Brain microvascular endothelial cell (primary cell): ENCODE results near the gene DNAJC7.

Experiments used
- DNase-seq: peaks from one replicate; pipeline ENCODE4 v3.0.0-alpha.2; 2020
- H3K27ac ChIP-seq: fragments of 250-450 bp; sonication (Bioruptor Pico); 2 replicates; pipeline ENCODE4 v1.5.1; 2020; ENCODE audit warnings: mild to moderate bottlenecking, moderate library complexity
- H3K27me3 ChIP-seq: fragments of 250-450 bp; sonication (Bioruptor Pico); replicated peaks from 2 replicates; pipeline ENCODE4 v1.5.1; 2020; ENCODE audit warnings: mild to moderate bottlenecking
- H3K36me3 ChIP-seq: fragments of 250-450 bp; sonication (Bioruptor Pico); replicated peaks from 2 replicates; pipeline ENCODE4 v1.5.1; 2020; ENCODE audit warnings: mild to moderate bottlenecking
- H3K4me3 ChIP-seq: 2 replicates; pipeline ENCODE4 v1.5.1; 2011; ENCODE audit warnings: low read depth, mild to moderate bottlenecking, control low read depth, low read length, moderate library complexity
- in situ Hi-C: cut with HindIII; loops from 2 replicates; pipeline ENCODE4 v1.10.0; 2017; ENCODE audit warnings: low sequenced_read_pairs, low pct_ligation_motif_present
- TF ChIP-seq, protein P1 (sequence below): IDR thresholded peaks from 2 replicates; pipeline ENCODE4 v1.5.1; 2011; ENCODE audit warnings: low read depth, mild to moderate bottlenecking, moderate library complexity, low read length, control low read depth, inconsistent platforms; ENCODE audit errors: missing control alignments

Gene DNAJC7

DNA sequence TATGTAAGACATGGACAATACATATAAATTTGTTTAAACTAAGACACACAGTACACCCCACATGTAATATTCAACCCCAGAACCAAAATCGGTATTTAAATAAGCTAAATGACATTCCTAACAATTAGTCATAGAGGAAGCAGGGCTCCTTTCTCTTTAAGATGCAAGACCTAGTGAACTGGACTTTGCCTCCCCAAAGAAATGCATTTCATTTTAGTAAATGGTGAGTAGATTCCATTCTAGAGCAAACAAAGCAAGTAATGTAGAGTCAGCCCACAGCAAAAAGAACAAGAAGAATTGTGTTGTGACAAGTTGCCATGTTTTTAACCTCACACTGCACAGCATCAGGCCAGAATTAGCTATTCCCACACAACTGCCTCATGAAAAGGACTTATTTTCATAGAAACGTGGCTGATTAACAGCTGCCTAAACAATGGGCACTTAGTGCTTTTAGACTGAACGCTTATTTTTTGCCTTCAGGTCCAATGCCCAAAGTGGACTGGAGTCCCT, 14.4 kb downstream of the DNAJC7 start:
- Histone ChIP-seq H3K36me3 (peaks cover 25% of the 10 kb centered on the region), H3K27ac (no peak overlapping the region), H3K27me3 (no peaks in the 10 kb centered on the region), H3K4me3 (no peak overlapping the region)
- TF ChIP-seq, protein P1, sequence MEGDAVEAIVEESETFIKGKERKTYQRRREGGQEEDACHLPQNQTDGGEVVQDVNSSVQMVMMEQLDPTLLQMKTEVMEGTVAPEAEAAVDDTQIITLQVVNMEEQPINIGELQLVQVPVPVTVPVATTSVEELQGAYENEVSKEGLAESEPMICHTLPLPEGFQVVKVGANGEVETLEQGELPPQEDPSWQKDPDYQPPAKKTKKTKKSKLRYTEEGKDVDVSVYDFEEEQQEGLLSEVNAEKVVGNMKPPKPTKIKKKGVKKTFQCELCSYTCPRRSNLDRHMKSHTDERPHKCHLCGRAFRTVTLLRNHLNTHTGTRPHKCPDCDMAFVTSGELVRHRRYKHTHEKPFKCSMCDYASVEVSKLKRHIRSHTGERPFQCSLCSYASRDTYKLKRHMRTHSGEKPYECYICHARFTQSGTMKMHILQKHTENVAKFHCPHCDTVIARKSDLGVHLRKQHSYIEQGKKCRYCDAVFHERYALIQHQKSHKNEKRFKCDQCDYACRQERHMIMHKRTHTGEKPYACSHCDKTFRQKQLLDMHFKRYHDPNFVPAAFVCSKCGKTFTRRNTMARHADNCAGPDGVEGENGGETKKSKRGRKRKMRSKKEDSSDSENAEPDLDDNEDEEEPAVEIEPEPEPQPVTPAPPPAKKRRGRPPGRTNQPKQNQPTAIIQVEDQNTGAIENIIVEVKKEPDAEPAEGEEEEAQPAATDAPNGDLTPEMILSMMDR: no peak
- no peak for DNase-seq
- in situ Hi-C loops: no loop called here

DNA sequence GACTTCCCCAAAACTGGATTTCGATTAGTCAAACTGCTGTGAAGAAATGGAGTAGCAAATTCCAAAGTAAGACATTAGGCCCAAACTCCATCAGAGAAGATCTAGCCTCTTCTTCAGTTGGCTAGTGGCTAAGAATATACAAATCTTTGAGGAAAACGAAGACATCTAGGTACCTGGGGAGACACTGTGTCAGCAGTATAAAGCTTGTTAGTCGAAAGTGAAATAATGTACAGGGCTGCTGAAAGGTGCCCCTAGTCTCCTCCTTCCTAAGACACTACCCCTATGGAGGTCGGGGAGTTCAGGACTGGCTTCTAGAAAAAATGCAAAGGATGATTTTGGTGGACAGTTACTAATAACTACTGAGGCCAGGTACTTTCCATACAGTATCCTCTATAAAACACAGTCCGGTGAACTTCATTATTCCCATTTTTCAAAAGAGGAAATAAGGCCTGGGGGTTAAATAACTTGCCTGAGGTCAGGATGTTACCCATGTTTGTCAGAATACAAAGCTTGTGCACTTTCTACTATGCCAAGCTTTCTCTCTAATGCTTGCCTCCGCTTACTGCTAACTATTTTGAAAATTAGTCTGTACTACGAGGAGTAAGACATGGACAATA, 15.0 kb downstream of the DNAJC7 start:
- no peak for DNase-seq
- H3K4me3 ChIP-seq: no peak overlapping the region
- in situ Hi-C loops: no loop called here
- H3K36me3 ChIP-seq: peaks cover 30% of the 10 kb centered on the region
- H3K27me3 ChIP-seq: no peaks in the 10 kb centered on the region
- TF ChIP-seq, protein P1: no peak
- H3K27ac ChIP-seq: no peak overlapping the region

DNA sequence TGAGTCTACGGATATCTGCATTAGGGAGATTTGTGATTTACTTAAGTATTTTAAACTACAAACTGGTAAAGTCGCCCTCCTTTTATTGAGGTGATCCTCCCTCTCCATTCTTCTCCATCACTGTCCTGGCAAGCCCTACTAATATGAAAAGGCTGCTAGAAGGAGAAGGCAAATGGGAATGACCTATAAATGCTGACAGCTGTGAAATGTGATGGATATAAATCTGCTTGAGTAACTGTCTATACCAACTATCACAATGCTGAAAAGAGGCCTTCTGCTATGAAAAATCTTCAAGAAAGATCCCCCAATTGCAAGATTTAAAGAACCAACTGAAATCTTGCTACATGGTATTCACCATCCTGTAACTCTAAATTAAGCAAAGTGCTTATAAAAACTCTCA, 15.5 kb downstream of the DNAJC7 start:
- in situ Hi-C loops: no loop called here
- Histone ChIP-seq H3K27me3 (no peaks in the 10 kb centered on the region), H3K4me3 (no peak overlapping the region), H3K27ac (no peak overlapping the region), H3K36me3 (peaks cover 36% of the 10 kb centered on the region)
- TF ChIP-seq, protein P1: no peak
- DNase-seq: no peak

DNA sequence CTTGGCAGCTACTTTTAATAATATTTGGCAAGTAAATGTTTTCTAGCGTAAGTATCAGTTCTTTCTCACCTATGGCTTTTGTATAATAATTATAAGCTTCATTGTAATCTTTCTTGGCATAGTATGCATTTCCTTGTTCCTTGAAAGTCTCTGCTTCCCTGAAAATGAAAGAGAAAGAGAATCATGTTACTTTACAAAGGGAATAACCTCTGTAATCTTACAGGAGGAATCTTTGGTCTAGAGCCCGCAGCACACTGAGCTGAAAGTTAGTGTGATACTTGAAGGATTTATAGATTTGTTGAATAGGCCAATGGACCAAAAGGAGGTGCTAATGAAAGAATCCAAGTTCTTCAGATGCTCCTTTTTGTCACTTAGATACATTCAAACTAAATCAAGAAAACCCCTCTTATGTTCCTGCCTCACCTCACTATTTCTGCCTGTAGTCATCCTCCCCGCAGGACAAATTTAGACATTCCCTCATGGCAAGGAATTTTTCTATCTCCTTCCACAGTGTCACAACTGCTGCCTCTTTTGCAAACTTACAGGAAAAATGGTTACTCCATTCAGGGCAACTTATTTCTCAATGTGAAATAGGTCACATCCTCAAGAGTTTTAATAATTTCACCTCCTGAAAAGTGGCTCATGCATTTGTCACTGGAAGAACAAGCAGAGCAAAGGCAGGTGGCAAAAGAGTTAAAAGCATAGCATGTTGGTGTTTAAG, 16.7 kb downstream of the DNAJC7 start:
- no peak overlapping the region for H3K4me3 ChIP-seq
- no peak overlapping the region for H3K27ac ChIP-seq
- H3K36me3 ChIP-seq: peaks cover 47% of the 10 kb centered on the region
- no peak for DNase-seq
- TF ChIP-seq, protein P1: no peak
- in situ Hi-C loops: no loop called here
- H3K27me3 ChIP-seq: no peaks in the 10 kb centered on the region

DNA sequence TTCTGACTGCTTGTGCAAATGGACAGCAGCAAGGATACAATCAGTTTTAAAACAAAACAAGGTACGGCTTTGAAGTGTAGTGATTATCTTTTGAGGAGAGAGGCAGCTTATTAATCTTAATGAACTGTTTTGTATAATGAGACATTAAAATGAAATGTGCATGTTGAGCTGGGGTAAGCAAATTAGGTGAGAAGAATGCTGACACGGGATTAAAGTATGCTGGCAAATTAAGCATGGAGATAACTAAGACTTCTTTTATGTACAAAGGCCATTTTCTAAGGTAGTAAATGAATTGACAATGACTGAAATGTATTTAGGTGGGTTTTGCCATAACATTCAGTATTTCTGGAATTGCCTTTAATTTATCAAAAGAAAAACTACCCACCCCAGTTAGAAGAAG, 18.7 kb downstream of the DNAJC7 start:
- TF ChIP-seq, protein P1: no peak
- in situ Hi-C loops: no loop called here
- Histone ChIP-seq H3K4me3 (no peak overlapping the region), H3K27ac (no peak overlapping the region), H3K27me3 (no peaks in the 10 kb centered on the region), H3K36me3 (peaks cover 59% of the 10 kb centered on the region)
- DNase-seq: no peak
